ENCODE measurements around the gene FGF19. TPM values are rescaled to one million over a fixed set of nuclear protein-coding genes. Genes with fewer than 3 reads are reported as not detected.

Gene FGF19
- total and polyA plus RNA-seq, 9 of the 15 experiments (the other 6 are each of a cell fraction or from before 2014, with no cell fraction given), result 0.11 TPM; not detected in 8

GRCh38 chr11:69750875-69751597 lies 47.2 kb upstream of the FGF19 start:
- H3K4me2 ChIP-seq (ENCODE audit: insufficient read depth, low read length), result no peak overlapping the region
- H3K9me3 ChIP-seq (replicated peaks; ENCODE audit: control insufficient read depth, insufficient read depth, low read depth, low read length), result no peaks in the 10 kb centered on the region
- no TSS peak for BruUV-seq (replicated peaks)
- ATAC-seq (no peak), FAIRE-seq (no peak), DNase-seq (ENCODE audit: extremely low read depth in 1 of 4, low spot score in 3 of 4) (no peak)
- POLR2A ChIA-PET, result interaction anchor here (0.6 to 1.0 kb wide), 4 partner anchors 13 to 1451 kb away, joined by 3 to 4 read pairs (median 3); no protein-coding TSS in a partner anchor
- H3K9ac ChIP-seq (ENCODE audit: insufficient read depth in 1 of 2, low read depth in 2 of 2, low read length in 2 of 2), result peak overlapping the region in 1 of 2 experiments; percentile 9; a peak in 1 of 4 replicates
- intact Hi-C loops (cut with micrococcal nuclease) (no loop called here), in situ Hi-C loops (cut with MboI) (no loop called here)
- CTCF ChIA-PET (ENCODE audit: low intra/inter-chr PET ratio), result no interaction called here
- H3K27me3 ChIP-seq (ENCODE audit: control insufficient read depth in 2 of 2, insufficient read depth in 2 of 2, low read length in 2 of 2), result peaks cover 9 to 37% of the 10 kb centered on the region in 2 experiments; a peak in 4 of 5 replicates
- H2AFZ ChIP-seq (ENCODE audit: low read depth, low read length), result no peak overlapping the region
- no peak overlapping the region for H3K4me3 ChIP-seq
- H3K27ac ChIP-seq (ENCODE audit: extremely low read depth, low read depth, low read length), result no peak overlapping the region
- 3% methylated on average over 11 of the region's 11 CpGs for WGBS (ENCODE audit: insufficient coverage, low coverage, missing lambda C conversion rate)
- peaks cover 7% of the 10 kb centered on the region; the same call in 1 of the 2 replicates for H4K20me1 ChIP-seq (replicated peaks; ENCODE audit: control insufficient read depth, insufficient read depth, low read length)
- peaks cover 0 to 5% of the 10 kb centered on the region in 2 experiments; a peak in 2 of 5 replicates for H3K4me1 ChIP-seq (replicated peaks in 1 of 2; ENCODE audit: control insufficient read depth in 2 of 2, insufficient read depth in 2 of 2, low read length in 2 of 2)
- no peaks in the 10 kb centered on the region for H3K79me2 ChIP-seq (ENCODE audit: control insufficient read depth, insufficient read depth, low read length)
- H3K36me3 ChIP-seq (ENCODE audit: control insufficient read depth, insufficient read depth, low read length), result no peaks in the 10 kb centered on the region
- H3K9me1 ChIP-seq (ENCODE audit: control insufficient read depth, insufficient read depth, low read length), result no peaks in the 10 kb centered on the region
- TF ChIP-seq, protein P1, sequence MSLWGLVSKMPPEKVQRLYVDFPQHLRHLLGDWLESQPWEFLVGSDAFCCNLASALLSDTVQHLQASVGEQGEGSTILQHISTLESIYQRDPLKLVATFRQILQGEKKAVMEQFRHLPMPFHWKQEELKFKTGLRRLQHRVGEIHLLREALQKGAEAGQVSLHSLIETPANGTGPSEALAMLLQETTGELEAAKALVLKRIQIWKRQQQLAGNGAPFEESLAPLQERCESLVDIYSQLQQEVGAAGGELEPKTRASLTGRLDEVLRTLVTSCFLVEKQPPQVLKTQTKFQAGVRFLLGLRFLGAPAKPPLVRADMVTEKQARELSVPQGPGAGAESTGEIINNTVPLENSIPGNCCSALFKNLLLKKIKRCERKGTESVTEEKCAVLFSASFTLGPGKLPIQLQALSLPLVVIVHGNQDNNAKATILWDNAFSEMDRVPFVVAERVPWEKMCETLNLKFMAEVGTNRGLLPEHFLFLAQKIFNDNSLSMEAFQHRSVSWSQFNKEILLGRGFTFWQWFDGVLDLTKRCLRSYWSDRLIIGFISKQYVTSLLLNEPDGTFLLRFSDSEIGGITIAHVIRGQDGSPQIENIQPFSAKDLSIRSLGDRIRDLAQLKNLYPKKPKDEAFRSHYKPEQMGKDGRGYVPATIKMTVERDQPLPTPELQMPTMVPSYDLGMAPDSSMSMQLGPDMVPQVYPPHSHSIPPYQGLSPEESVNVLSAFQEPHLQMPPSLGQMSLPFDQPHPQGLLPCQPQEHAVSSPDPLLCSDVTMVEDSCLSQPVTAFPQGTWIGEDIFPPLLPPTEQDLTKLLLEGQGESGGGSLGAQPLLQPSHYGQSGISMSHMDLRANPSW (CRISPR knock-in tag; IDR thresholded peaks at IDR 0.05), result no peak
- TF ChIP-seq, protein P2, sequence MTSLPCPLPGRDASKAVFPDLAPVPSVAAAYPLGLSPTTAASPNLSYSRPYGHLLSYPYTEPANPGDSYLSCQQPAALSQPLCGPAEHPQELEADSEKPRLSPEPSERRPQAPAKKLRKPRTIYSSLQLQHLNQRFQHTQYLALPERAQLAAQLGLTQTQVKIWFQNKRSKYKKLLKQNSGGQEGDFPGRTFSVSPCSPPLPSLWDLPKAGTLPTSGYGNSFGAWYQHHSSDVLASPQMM (CRISPR knock-in tag; IDR thresholded peaks at IDR 0.05), result no peak
- TF ChIP-seq RB1 (IDR thresholded peaks at IDR 0.05; ENCODE audit: low read depth) (no peak), MED1 (CRISPR knock-in tag; IDR thresholded peaks at IDR 0.05; ENCODE audit: borderline replicate concordance) (no peak), ZKSCAN8 (CRISPR knock-in tag; IDR thresholded peaks at IDR 0.05) (no peak), NFATC3 (IDR thresholded peaks at IDR 0.05) (no peak), ETV6 (IDR thresholded peaks at IDR 0.05; ENCODE audit: borderline replicate concordance in 1 of 2, low read depth in 2 of 2, low read length in 1 of 2) (no peak), ETV6 (CRISPR knock-in tag; IDR thresholded peaks at IDR 0.05; ENCODE audit: borderline replicate concordance) (no peak), ZFP30 (CRISPR knock-in tag; IDR thresholded peaks at IDR 0.05; ENCODE audit: borderline replicate concordance) (no peak), TAF9B (IDR thresholded peaks at IDR 0.05; ENCODE audit: partially characterized antibody) (no peak), PPARD (CRISPR knock-in tag; IDR thresholded peaks at IDR 0.05) (no peak), MEF2A (IDR thresholded peaks at IDR 0.05; ENCODE audit: control insufficient read depth, low read depth, low read length) (no peak)
- TF ChIP-seq, protein P3, sequence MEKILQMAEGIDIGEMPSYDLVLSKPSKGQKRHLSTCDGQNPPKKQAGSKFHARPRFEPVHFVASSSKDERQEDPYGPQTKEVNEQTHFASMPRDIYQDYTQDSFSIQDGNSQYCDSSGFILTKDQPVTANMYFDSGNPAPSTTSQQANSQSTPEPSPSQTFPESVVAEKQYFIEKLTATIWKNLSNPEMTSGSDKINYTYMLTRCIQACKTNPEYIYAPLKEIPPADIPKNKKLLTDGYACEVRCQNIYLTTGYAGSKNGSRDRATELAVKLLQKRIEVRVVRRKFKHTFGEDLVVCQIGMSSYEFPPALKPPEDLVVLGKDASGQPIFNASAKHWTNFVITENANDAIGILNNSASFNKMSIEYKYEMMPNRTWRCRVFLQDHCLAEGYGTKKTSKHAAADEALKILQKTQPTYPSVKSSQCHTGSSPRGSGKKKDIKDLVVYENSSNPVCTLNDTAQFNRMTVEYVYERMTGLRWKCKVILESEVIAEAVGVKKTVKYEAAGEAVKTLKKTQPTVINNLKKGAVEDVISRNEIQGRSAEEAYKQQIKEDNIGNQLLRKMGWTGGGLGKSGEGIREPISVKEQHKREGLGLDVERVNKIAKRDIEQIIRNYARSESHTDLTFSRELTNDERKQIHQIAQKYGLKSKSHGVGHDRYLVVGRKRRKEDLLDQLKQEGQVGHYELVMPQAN (IDR thresholded peaks at IDR 0.05; ENCODE audit: borderline replicate concordance), result no peak
- TF ChIP-seq, protein P4, sequence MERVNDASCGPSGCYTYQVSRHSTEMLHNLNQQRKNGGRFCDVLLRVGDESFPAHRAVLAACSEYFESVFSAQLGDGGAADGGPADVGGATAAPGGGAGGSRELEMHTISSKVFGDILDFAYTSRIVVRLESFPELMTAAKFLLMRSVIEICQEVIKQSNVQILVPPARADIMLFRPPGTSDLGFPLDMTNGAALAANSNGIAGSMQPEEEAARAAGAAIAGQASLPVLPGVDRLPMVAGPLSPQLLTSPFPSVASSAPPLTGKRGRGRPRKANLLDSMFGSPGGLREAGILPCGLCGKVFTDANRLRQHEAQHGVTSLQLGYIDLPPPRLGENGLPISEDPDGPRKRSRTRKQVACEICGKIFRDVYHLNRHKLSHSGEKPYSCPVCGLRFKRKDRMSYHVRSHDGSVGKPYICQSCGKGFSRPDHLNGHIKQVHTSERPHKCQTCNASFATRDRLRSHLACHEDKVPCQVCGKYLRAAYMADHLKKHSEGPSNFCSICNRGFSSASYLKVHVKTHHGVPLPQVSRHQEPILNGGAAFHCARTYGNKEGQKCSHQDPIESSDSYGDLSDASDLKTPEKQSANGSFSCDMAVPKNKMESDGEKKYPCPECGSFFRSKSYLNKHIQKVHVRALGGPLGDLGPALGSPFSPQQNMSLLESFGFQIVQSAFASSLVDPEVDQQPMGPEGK (CRISPR knock-in tag; IDR thresholded peaks at IDR 0.05; ENCODE audit: borderline replicate concordance), result no peak
